HFF-Myc (cell line): ENCODE results near the gene TRIM17.

ENCODE experiments used
- DNase-seq: peaks from one replicate; pipeline ENCODE4 v3.0.0-alpha.2; 2011; ENCODE audit warnings: low read depth; ENCODE audit errors: extremely low read depth
- H3K4me3 ChIP-seq: replicated peaks from 2 replicates; pipeline ENCODE4 v1.5.1; 2011; ENCODE audit warnings: low read depth, mild to moderate bottlenecking, control low read depth, low read length
- CTCF ChIP-seq: IDR thresholded peaks from 2 replicates; pipeline ENCODE4 v1.5.1; 2012; ENCODE audit warnings: mild to moderate bottlenecking, low read depth, low read length, control low read depth; ENCODE audit errors: missing control alignments

The TRIM17 gene

DNA sequence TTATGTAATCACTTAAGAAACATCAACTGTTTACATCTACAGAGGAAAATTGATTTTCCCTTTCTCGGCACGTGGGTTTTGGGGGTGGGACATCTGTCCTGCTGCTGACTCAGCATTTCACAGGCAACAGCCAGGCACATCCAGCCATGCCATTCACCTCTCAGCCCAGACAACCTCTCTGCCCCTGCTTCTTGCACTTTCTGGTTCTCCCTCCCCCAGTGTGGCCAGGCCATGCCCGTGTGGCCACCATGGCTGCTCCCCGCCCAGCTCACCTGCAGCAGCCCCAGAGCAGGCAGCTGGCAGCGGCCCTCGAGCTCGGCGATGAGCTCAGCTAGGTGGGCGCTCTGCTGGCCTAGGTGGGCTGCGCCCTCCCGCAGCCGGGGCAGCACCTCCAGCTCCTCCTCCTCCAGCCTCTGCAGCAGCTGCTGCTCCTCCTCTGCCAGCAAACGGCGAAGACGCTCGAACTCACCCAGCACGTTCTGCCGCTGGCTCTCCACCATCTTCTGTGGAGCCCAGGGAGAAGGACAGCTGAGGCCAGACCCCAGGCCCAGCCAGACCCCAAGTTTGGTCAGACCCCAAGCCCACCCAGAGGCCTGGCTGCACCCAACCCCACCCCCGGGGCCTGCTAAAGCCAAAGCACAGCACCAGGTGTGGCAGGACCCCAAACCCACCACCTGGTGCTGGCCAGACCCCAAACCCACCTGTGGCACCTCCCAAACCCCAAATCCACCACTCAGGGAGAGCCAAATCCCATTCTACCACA is 15.8 kb downstream of the TRIM17 start:
- no peak for TF ChIP-seq CTCF
- H3K4me3 ChIP-seq = no peak overlapping the region
- DNase-seq = no peak

- TF ChIP-seq CTCF = no peak
- DNase-seq = no peak
- H3K4me3 ChIP-seq = no peak overlapping the region
These were observed 16.4 kb downstream of the TRIM17 start for GRCh38 chr1:228400237-228400651.

GRCh38 chr1:228399531-228400236 is 17.0 kb downstream of the TRIM17 start:
- no peak for DNase-seq
- TF ChIP-seq CTCF = no peak

DNA sequence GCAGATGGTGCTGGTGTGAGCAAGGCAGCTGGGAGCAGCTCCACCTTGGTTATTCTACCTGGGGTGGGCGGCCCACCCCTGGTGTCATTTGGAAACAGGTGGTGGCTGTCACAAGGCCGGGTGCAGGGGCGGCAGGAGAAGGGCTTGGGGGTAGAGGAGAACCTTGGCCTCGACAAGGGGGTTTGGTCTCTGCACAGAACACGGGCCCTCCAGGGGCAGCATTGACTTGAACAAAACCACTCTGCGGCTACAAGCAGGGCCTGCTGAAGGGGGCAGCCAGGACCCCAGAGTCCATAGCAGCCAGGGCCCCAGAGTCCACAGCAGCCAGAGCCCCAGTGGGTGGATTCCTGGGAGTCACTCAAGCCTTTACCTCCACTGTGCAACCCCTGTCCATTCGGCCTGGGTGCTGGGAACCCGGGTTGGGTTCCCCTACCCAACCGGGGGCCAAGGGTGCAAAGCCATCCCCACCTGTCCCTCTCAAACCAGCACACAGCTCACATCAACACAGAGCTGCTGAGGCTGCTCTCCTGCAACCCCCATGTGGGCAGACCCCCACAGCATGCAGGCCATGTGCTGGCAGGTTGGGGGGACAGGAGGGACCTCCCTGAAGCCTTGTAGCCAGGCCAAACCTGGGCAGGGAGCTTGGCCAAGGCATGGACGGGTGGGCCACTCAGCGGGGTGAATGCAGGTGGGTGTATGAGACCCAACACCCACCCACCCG is 17.8 kb downstream of the TRIM17 start:
- TF ChIP-seq CTCF = no peak
- H3K4me3 ChIP-seq = no peak overlapping the region
- no peak for DNase-seq

More at GRCh38 chr1:228399531-228400236, 17.0 kb downstream of the TRIM17 start:
- H3K4me3 ChIP-seq = no peak overlapping the region

- no peak overlapping the region for H3K4me3 ChIP-seq
- no peak for TF ChIP-seq CTCF
- no peak for DNase-seq
These were observed 18.7 kb downstream of the TRIM17 start for GRCh38 chr1:228397966-228398365.

DNA sequence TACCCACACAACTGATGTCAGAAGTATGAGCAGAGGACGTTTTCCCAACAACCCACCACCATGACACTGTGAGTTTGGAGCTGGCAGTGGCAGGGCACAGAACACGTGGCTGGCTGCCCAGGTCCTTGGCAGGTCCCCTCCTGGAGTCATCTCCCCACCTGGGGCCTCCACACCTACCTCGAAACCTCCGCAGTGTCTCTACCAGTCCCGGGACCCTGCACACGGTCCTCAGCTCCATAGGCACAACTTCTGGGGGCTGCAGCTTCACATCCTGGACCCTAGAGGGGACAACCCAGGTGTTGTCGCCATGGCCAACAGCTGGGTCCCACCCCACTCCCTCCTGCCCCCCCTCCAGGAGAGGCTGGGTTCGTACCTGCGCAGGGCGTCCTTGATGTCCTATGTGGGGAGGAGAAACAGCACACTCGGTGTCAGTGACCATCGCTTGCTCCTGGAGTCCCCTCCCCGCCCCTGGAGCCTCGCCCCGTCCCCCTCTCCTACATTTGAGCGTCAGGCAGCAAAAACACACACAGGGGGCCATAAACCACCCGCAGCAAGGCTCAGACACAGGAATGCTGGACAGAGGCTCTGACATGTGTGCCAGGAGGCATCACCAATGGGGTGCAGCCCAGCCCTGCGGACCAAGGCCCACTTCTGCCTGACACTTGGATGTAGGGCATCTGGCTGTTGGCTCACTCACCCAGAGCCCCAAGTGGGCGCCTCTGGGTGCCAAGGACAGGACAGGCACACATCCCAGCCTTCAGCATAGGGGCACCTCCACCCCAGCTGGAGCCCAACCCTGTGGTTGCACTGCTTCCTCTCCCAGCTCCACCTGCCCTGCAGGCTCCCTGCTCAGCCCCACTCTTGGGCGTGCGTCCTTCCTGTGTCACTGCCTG is 19.6 kb downstream of the TRIM17 start:
- no peak for TF ChIP-seq CTCF
- no peak overlapping the region for H3K4me3 ChIP-seq
- no peak for DNase-seq
